WTC11 (cell line): ENCODE data around the gene TXNRD1. TPM values are rescaled to one million over a fixed set of nuclear protein-coding genes. Genes with fewer than 3 reads are reported as not detected.

ENCODE experiments used
- ATAC-seq: fragments of 200-7000 bp; cut with Tn5 transposase; 2 replicates; pipeline ENCODE4 v1.10.0; 2021; ENCODE audit warnings: mild to moderate bottlenecking, moderate library complexity
- CTCF ChIA-PET: fragments of 300-600 bp; sonication (Branson Sonifier 250); formaldehyde crosslinking; loops from one replicate; lab custom pipeline; 2021; ENCODE audit warnings: antibody characterized with exemption; lab: Charles Lee
- POLR2A ChIA-PET: fragments of 350-600 bp; sonication (Branson Sonifier 250); formaldehyde crosslinking; loops from one replicate; lab custom pipeline; 2021; ENCODE audit warnings: antibody characterized with exemption; lab: Charles Lee
- DNase-seq: peaks from one replicate; pipeline ENCODE4 v3.0.0; 2021; ENCODE audit warnings: low spot score
- H3K27ac Mint-ChIP-seq: 2 replicates; pipeline ENCODE4 v1.8.0; 2021; ENCODE audit warnings: mixed read lengths
- H3K27me3 Mint-ChIP-seq: 2 replicates; pipeline ENCODE4 v1.8.0; 2021; ENCODE audit warnings: low read depth, mild to moderate bottlenecking, moderate library complexity, mixed read lengths
- H3K36me3 Mint-ChIP-seq: 2 replicates; pipeline ENCODE4 v1.8.0; 2021; ENCODE audit warnings: mixed read lengths
- H3K4me1 Mint-ChIP-seq: 2 replicates; pipeline ENCODE4 v1.8.0; 2022; ENCODE audit warnings: mixed read lengths
- H3K4me3 Mint-ChIP-seq: 2 replicates; pipeline ENCODE4 v1.8.0; 2021; ENCODE audit warnings: mild to moderate bottlenecking, moderate library complexity, mixed read lengths
- H3K9me3 Mint-ChIP-seq: 2 replicates; pipeline ENCODE4 v1.8.0; 2021; ENCODE audit warnings: mixed read lengths
- CBFB ChIP-seq: sonication (generic); formaldehyde crosslinking; IDR thresholded peaks from 2 replicates; pipeline ENCODE4 v1.8.1; 2022; ENCODE audit warnings: mild to moderate bottlenecking, low read depth, missing genetic modification reagents
- FOXJ3 ChIP-seq: sonication (generic); formaldehyde crosslinking; IDR thresholded peaks from 2 replicates; pipeline ENCODE4 v1.9.0; 2021; ENCODE audit warnings: missing genetic modification reagents, mild to moderate bottlenecking, borderline replicate concordance
- GTF2I ChIP-seq: fragments of 250-450 bp; sonication (Bioruptor Pico); conservative IDR thresholded peaks from 2 replicates; pipeline ENCODE4 v1.4.0; 2021; ENCODE audit warnings: mild to moderate bottlenecking
- NFYB ChIP-seq: sonication (generic); formaldehyde crosslinking; conservative IDR thresholded peaks from 2 replicates; pipeline ENCODE4 v1.8.0; 2022; ENCODE audit warnings: low read depth, missing genetic modification reagents
- NR1H2 ChIP-seq: sonication (generic); formaldehyde crosslinking; IDR thresholded peaks from 2 replicates; pipeline ENCODE4 v1.9.0; 2021; ENCODE audit warnings: mild to moderate bottlenecking, moderate library complexity, missing genetic modification reagents
- OVOL2 ChIP-seq: fragments of 250-450 bp; sonication (Bioruptor Pico); IDR thresholded peaks from 2 replicates; pipeline ENCODE4 v1.9.0; 2021; ENCODE audit warnings: mild to moderate bottlenecking, borderline replicate concordance
- SMAD4 ChIP-seq: sonication (generic); formaldehyde crosslinking; IDR thresholded peaks from 2 replicates; pipeline ENCODE4 v1.8.0; 2022; ENCODE audit warnings: mild to moderate bottlenecking, missing genetic modification reagents
- TCF7 ChIP-seq: sonication (generic); formaldehyde crosslinking; IDR thresholded peaks from 2 replicates; pipeline ENCODE4 v1.8.0; 2022; ENCODE audit warnings: mild to moderate bottlenecking, low read depth, missing genetic modification reagents, moderate library complexity
- TP53 ChIP-seq: sonication (generic); formaldehyde crosslinking; IDR thresholded peaks from 2 replicates; pipeline ENCODE4 v1.8.1; 2023; ENCODE audit warnings: mild to moderate bottlenecking, missing genetic modification reagents
- ZBTB21 ChIP-seq: sonication (generic); formaldehyde crosslinking; IDR thresholded peaks from 2 replicates; pipeline ENCODE4 v1.8.1; 2023; ENCODE audit warnings: mild to moderate bottlenecking, missing genetic modification reagents, borderline replicate concordance
- ZMAT4 ChIP-seq: fragments of 250-450 bp; sonication (Bioruptor Pico); IDR thresholded peaks from 2 replicates; pipeline ENCODE4 v1.9.0; 2021; ENCODE audit warnings: mild to moderate bottlenecking
- total RNA-seq: library from RNA; stranded (reverse); gene quantifications from 3 replicates; pipeline ENCODE4 v1.2.3, GENCODE V29; 2021
- TF ChIP-seq, protein P1 (sequence below): fragments of 250-450 bp; sonication (Bioruptor Pico); IDR thresholded peaks from 2 replicates; pipeline ENCODE4 v1.9.0; 2021; ENCODE audit warnings: mild to moderate bottlenecking
- TF ChIP-seq, protein P2 (sequence below): sonication (generic); formaldehyde crosslinking; IDR thresholded peaks from 2 replicates; pipeline ENCODE4 v1.8.0; 2022; ENCODE audit warnings: missing genetic modification reagents
- TF ChIP-seq, protein P3 (sequence below): sonication (generic); formaldehyde crosslinking; IDR thresholded peaks from 2 replicates; pipeline ENCODE4 v1.8.0; 2023; ENCODE audit warnings: missing genetic modification reagents, mild to moderate bottlenecking, borderline replicate concordance
- TF ChIP-seq, protein P4 (sequence below): sonication (generic); formaldehyde crosslinking; IDR thresholded peaks from 2 replicates; pipeline ENCODE4 v1.8.1; 2023; ENCODE audit warnings: mild to moderate bottlenecking, missing genetic modification reagents
- TF ChIP-seq, protein P5 (sequence below): sonication (generic); formaldehyde crosslinking; IDR thresholded peaks from 2 replicates; pipeline ENCODE4 v1.8.0; 2022; ENCODE audit warnings: mild to moderate bottlenecking, missing genetic modification reagents
- TF ChIP-seq, protein P6 (sequence below): sonication (generic); formaldehyde crosslinking; IDR thresholded peaks from 2 replicates; pipeline ENCODE4 v1.8.1; 2022; ENCODE audit warnings: low read depth, mild to moderate bottlenecking, moderate library complexity, missing genetic modification reagents, borderline replicate concordance

TXNRD1 gene
- total RNA-seq, 1 experiment from 2014 or later = 113 TPM

- Mint-ChIP-seq H3K27ac (no peak overlapping the region), H3K27me3 (no peaks in the 10 kb centered on the region; the same call in 1 of the 2 replicates), H3K36me3 (no peaks in the 10 kb centered on the region), H3K9me3 (peaks cover 5% of the 10 kb centered on the region), H3K4me1 (no peaks in the 10 kb centered on the region), H3K4me3 (no peak overlapping the region)
- ATAC-seq (no peak), DNase-seq (no peak)
- TF ChIP-seq SMAD4 = no peak
- no peak for TF ChIP-seq TP53
- TF ChIP-seq, protein P1, sequence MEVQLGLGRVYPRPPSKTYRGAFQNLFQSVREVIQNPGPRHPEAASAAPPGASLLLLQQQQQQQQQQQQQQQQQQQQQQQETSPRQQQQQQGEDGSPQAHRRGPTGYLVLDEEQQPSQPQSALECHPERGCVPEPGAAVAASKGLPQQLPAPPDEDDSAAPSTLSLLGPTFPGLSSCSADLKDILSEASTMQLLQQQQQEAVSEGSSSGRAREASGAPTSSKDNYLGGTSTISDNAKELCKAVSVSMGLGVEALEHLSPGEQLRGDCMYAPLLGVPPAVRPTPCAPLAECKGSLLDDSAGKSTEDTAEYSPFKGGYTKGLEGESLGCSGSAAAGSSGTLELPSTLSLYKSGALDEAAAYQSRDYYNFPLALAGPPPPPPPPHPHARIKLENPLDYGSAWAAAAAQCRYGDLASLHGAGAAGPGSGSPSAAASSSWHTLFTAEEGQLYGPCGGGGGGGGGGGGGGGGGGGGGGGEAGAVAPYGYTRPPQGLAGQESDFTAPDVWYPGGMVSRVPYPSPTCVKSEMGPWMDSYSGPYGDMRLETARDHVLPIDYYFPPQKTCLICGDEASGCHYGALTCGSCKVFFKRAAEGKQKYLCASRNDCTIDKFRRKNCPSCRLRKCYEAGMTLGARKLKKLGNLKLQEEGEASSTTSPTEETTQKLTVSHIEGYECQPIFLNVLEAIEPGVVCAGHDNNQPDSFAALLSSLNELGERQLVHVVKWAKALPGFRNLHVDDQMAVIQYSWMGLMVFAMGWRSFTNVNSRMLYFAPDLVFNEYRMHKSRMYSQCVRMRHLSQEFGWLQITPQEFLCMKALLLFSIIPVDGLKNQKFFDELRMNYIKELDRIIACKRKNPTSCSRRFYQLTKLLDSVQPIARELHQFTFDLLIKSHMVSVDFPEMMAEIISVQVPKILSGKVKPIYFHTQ (CRISPR knock-in tag) = no peak
- TF ChIP-seq CBFB (CRISPR knock-in tag) = no peak
- TF ChIP-seq, protein P2, sequence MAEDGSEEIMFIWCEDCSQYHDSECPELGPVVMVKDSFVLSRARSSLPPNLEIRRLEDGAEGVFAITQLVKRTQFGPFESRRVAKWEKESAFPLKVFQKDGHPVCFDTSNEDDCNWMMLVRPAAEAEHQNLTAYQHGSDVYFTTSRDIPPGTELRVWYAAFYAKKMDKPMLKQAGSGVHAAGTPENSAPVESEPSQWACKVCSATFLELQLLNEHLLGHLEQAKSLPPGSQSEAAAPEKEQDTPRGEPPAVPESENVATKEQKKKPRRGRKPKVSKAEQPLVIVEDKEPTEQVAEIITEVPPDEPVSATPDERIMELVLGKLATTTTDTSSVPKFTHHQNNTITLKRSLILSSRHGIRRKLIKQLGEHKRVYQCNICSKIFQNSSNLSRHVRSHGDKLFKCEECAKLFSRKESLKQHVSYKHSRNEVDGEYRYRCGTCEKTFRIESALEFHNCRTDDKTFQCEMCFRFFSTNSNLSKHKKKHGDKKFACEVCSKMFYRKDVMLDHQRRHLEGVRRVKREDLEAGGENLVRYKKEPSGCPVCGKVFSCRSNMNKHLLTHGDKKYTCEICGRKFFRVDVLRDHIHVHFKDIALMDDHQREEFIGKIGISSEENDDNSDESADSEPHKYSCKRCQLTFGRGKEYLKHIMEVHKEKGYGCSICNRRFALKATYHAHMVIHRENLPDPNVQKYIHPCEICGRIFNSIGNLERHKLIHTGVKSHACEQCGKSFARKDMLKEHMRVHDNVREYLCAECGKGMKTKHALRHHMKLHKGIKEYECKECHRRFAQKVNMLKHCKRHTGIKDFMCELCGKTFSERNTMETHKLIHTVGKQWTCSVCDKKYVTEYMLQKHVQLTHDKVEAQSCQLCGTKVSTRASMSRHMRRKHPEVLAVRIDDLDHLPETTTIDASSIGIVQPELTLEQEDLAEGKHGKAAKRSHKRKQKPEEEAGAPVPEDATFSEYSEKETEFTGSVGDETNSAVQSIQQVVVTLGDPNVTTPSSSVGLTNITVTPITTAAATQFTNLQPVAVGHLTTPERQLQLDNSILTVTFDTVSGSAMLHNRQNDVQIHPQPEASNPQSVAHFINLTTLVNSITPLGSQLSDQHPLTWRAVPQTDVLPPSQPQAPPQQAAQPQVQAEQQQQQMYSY (CRISPR knock-in tag) = no peak
- TF ChIP-seq GTF2I (CRISPR knock-in tag) = no peak
- no peak for TF ChIP-seq FOXJ3 (CRISPR knock-in tag)
- TF ChIP-seq, protein P3, sequence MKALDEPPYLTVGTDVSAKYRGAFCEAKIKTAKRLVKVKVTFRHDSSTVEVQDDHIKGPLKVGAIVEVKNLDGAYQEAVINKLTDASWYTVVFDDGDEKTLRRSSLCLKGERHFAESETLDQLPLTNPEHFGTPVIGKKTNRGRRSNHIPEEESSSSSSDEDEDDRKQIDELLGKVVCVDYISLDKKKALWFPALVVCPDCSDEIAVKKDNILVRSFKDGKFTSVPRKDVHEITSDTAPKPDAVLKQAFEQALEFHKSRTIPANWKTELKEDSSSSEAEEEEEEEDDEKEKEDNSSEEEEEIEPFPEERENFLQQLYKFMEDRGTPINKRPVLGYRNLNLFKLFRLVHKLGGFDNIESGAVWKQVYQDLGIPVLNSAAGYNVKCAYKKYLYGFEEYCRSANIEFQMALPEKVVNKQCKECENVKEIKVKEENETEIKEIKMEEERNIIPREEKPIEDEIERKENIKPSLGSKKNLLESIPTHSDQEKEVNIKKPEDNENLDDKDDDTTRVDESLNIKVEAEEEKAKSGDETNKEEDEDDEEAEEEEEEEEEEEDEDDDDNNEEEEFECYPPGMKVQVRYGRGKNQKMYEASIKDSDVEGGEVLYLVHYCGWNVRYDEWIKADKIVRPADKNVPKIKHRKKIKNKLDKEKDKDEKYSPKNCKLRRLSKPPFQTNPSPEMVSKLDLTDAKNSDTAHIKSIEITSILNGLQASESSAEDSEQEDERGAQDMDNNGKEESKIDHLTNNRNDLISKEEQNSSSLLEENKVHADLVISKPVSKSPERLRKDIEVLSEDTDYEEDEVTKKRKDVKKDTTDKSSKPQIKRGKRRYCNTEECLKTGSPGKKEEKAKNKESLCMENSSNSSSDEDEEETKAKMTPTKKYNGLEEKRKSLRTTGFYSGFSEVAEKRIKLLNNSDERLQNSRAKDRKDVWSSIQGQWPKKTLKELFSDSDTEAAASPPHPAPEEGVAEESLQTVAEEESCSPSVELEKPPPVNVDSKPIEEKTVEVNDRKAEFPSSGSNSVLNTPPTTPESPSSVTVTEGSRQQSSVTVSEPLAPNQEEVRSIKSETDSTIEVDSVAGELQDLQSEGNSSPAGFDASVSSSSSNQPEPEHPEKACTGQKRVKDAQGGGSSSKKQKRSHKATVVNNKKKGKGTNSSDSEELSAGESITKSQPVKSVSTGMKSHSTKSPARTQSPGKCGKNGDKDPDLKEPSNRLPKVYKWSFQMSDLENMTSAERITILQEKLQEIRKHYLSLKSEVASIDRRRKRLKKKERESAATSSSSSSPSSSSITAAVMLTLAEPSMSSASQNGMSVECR = no peak
- TF ChIP-seq, protein P4, sequence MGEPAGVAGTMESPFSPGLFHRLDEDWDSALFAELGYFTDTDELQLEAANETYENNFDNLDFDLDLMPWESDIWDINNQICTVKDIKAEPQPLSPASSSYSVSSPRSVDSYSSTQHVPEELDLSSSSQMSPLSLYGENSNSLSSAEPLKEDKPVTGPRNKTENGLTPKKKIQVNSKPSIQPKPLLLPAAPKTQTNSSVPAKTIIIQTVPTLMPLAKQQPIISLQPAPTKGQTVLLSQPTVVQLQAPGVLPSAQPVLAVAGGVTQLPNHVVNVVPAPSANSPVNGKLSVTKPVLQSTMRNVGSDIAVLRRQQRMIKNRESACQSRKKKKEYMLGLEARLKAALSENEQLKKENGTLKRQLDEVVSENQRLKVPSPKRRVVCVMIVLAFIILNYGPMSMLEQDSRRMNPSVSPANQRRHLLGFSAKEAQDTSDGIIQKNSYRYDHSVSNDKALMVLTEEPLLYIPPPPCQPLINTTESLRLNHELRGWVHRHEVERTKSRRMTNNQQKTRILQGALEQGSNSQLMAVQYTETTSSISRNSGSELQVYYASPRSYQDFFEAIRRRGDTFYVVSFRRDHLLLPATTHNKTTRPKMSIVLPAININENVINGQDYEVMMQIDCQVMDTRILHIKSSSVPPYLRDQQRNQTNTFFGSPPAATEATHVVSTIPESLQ (CRISPR knock-in tag) = no peak
- TF ChIP-seq, protein P5, sequence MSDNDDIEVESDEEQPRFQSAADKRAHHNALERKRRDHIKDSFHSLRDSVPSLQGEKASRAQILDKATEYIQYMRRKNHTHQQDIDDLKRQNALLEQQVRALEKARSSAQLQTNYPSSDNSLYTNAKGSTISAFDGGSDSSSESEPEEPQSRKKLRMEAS (CRISPR knock-in tag) = no peak
- no peak for TF ChIP-seq TCF7 (CRISPR knock-in tag)
- TF ChIP-seq OVOL2 (CRISPR knock-in tag) = no peak
- TF ChIP-seq, protein P6, sequence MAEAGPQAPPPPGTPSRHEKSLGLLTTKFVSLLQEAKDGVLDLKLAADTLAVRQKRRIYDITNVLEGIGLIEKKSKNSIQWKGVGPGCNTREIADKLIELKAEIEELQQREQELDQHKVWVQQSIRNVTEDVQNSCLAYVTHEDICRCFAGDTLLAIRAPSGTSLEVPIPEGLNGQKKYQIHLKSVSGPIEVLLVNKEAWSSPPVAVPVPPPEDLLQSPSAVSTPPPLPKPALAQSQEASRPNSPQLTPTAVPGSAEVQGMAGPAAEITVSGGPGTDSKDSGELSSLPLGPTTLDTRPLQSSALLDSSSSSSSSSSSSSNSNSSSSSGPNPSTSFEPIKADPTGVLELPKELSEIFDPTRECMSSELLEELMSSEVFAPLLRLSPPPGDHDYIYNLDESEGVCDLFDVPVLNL (CRISPR knock-in tag) = no peak
- no peak for TF ChIP-seq NR1H2
- TF ChIP-seq ZMAT4 (CRISPR knock-in tag) = no peak
- no peak for TF ChIP-seq ZBTB21 (CRISPR knock-in tag)
- no peak for TF ChIP-seq NFYB (CRISPR knock-in tag)
- ChIA-PET CTCF (no interaction called here), POLR2A (interaction anchor here (1.0 kb wide), 1 partner anchor 11 kb away, joined by 3 read pairs; no protein-coding TSS in a partner anchor)
Measured at GRCh38 chr12:104275689-104276088, 60.1 kb downstream of the TXNRD1 start.
